ENCODE measurements around the gene EPHB2.

EPHB2 gene

GRCh38 chr1:22677931-22678896, 32.4 kb upstream of the EPHB2 start:
- ATAC-seq (ENCODE audit: low read depth) (no peak), DNase-seq (ENCODE audit: low spot score in 2 of 2) (no peak)
- Mint-ChIP-seq H3K27me3 (peaks cover 9% of the 10 kb centered on the region), H3K9me3 (no peaks in the 10 kb centered on the region), H3K4me1 (no peaks in the 10 kb centered on the region), H3K36me3 (no peaks in the 10 kb centered on the region), H3K27ac (no peak overlapping the region), H3K4me3 (no peak overlapping the region)

GRCh38 chr1:22680726-22681125, 29.9 kb upstream of the EPHB2 start:
- H3K36me3 Mint-ChIP-seq: no peaks in the 10 kb centered on the region
- H3K9me3 Mint-ChIP-seq: no peaks in the 10 kb centered on the region
- DNase-seq (ENCODE audit: low spot score in 2 of 2): no peak
- no peak overlapping the region for H3K27ac Mint-ChIP-seq
- H3K4me1 Mint-ChIP-seq: no peaks in the 10 kb centered on the region
- peaks cover 14% of the 10 kb centered on the region for H3K27me3 Mint-ChIP-seq
- no peak for ATAC-seq (ENCODE audit: low read depth)
- no peak overlapping the region for H3K4me3 Mint-ChIP-seq

GRCh38 chr1:22681556-22682276, 28.9 kb upstream of the EPHB2 start:
- Mint-ChIP-seq H3K27ac (no peak overlapping the region), H3K9me3 (no peaks in the 10 kb centered on the region)

GRCh38 chr1:22683547-22683946, 27.1 kb upstream of the EPHB2 start:
- Mint-ChIP-seq H3K27me3 (peaks cover 23% of the 10 kb centered on the region), H3K9me3 (no peaks in the 10 kb centered on the region), H3K4me1 (no peaks in the 10 kb centered on the region), H3K36me3 (no peaks in the 10 kb centered on the region), H3K27ac (no peak overlapping the region), H3K4me3 (no peak overlapping the region)
- ATAC-seq (ENCODE audit: low read depth) (no peak), DNase-seq (ENCODE audit: low spot score in 2 of 2) (no peak)

More at GRCh38 chr1:22681556-22682276, 28.9 kb upstream of the EPHB2 start:
- Mint-ChIP-seq H3K36me3 (no peaks in the 10 kb centered on the region), H3K4me3 (no peak overlapping the region), H3K4me1 (no peaks in the 10 kb centered on the region), H3K27me3 (peaks cover 17% of the 10 kb centered on the region)
- ATAC-seq (ENCODE audit: low read depth): no peak
- DNase-seq (ENCODE audit: low spot score in 2 of 2): no peak

GRCh38 chr1:22685591-22686059, 25.0 kb upstream of the EPHB2 start:
- ATAC-seq (ENCODE audit: low read depth) (no peak), DNase-seq (ENCODE audit: low spot score in 2 of 2) (no peak)
- Mint-ChIP-seq H3K27ac (no peak overlapping the region), H3K4me1 (no peaks in the 10 kb centered on the region), H3K4me3 (no peak overlapping the region), H3K27me3 (peaks cover 25% of the 10 kb centered on the region), H3K36me3 (no peaks in the 10 kb centered on the region), H3K9me3 (no peaks in the 10 kb centered on the region)

- Mint-ChIP-seq H3K27ac (no peak overlapping the region), H3K27me3 (peaks cover 26% of the 10 kb centered on the region), H3K9me3 (no peaks in the 10 kb centered on the region), H3K4me3 (no peak overlapping the region), H3K36me3 (no peaks in the 10 kb centered on the region), H3K4me1 (no peaks in the 10 kb centered on the region)
- no peak for DNase-seq (ENCODE audit: low spot score in 2 of 2)
- no peak for ATAC-seq (ENCODE audit: low read depth)
Observed at GRCh38 chr1:22687191-22687590, 23.4 kb upstream of the EPHB2 start.

GRCh38 chr1:22688466-22688865, 22.2 kb upstream of the EPHB2 start:
- DNase-seq (ENCODE audit: low spot score in 2 of 2) (no peak), ATAC-seq (ENCODE audit: low read depth) (no peak)
- Mint-ChIP-seq H3K9me3 (no peaks in the 10 kb centered on the region), H3K27me3 (peaks cover 28% of the 10 kb centered on the region), H3K27ac (no peak overlapping the region), H3K4me3 (no peak overlapping the region), H3K36me3 (no peaks in the 10 kb centered on the region), H3K4me1 (no peaks in the 10 kb centered on the region)

GRCh38 chr1:22689505-22689904, 21.1 kb upstream of the EPHB2 start:
- no peaks in the 10 kb centered on the region for H3K4me1 Mint-ChIP-seq
- H3K4me3 Mint-ChIP-seq: no peak overlapping the region
- DNase-seq (ENCODE audit: low spot score in 2 of 2) (no peak), ATAC-seq (ENCODE audit: low read depth) (no peak)
- peaks cover 19% of the 10 kb centered on the region for H3K27me3 Mint-ChIP-seq
- no peak overlapping the region for H3K27ac Mint-ChIP-seq
- no peaks in the 10 kb centered on the region for H3K36me3 Mint-ChIP-seq
- no peaks in the 10 kb centered on the region for H3K9me3 Mint-ChIP-seq

- ATAC-seq (ENCODE audit: low read depth): no peak
- Mint-ChIP-seq H3K36me3 (no peaks in the 10 kb centered on the region), H3K9me3 (no peaks in the 10 kb centered on the region), H3K4me1 (no peaks in the 10 kb centered on the region), H3K27ac (no peak overlapping the region), H3K4me3 (no peak overlapping the region), H3K27me3 (peaks cover 15% of the 10 kb centered on the region)
- no peak for DNase-seq (ENCODE audit: low spot score in 2 of 2)
Observed at GRCh38 chr1:22691031-22691753, 19.4 kb upstream of the EPHB2 start.

GRCh38 chr1:22694172-22694571, 16.5 kb upstream of the EPHB2 start:
- Mint-ChIP-seq H3K36me3 (no peaks in the 10 kb centered on the region), H3K27ac (no peak overlapping the region), H3K4me1 (no peaks in the 10 kb centered on the region), H3K27me3 (peaks cover 13% of the 10 kb centered on the region), H3K9me3 (no peaks in the 10 kb centered on the region), H3K4me3 (no peak overlapping the region)
- DNase-seq (ENCODE audit: low spot score in 2 of 2): no peak
- no peak for ATAC-seq (ENCODE audit: low read depth)

GRCh38 chr1:22696610-22697009, 14.0 kb upstream of the EPHB2 start:
- Mint-ChIP-seq H3K36me3 (no peaks in the 10 kb centered on the region), H3K9me3 (no peaks in the 10 kb centered on the region), H3K4me3 (no peak overlapping the region), H3K27ac (no peak overlapping the region), H3K4me1 (no peaks in the 10 kb centered on the region), H3K27me3 (peaks cover 12% of the 10 kb centered on the region)
- DNase-seq (ENCODE audit: low spot score in 2 of 2) (no peak), ATAC-seq (ENCODE audit: low read depth) (no peak)

- no peak overlapping the region for H3K4me3 Mint-ChIP-seq
- ATAC-seq (ENCODE audit: low read depth): no peak
- peaks cover 14% of the 10 kb centered on the region for H3K27me3 Mint-ChIP-seq
- no peak for DNase-seq (ENCODE audit: low spot score in 2 of 2)
- H3K27ac Mint-ChIP-seq: no peak overlapping the region
- H3K9me3 Mint-ChIP-seq: no peaks in the 10 kb centered on the region
- H3K36me3 Mint-ChIP-seq: no peaks in the 10 kb centered on the region
- H3K4me1 Mint-ChIP-seq: no peaks in the 10 kb centered on the region
Observed at GRCh38 chr1:22697980-22698379, 12.7 kb upstream of the EPHB2 start.

GRCh38 chr1:22699681-22700520, 10.7 kb upstream of the EPHB2 start:
- ATAC-seq (ENCODE audit: low read depth) (no peak), DNase-seq (ENCODE audit: low spot score in 2 of 2) (no peak)
- no peak overlapping the region for H3K27ac Mint-ChIP-seq
- H3K4me3 Mint-ChIP-seq: no peak overlapping the region
- H3K36me3 Mint-ChIP-seq: no peaks in the 10 kb centered on the region
- no peaks in the 10 kb centered on the region for H3K4me1 Mint-ChIP-seq
- no peaks in the 10 kb centered on the region for H3K9me3 Mint-ChIP-seq
- H3K27me3 Mint-ChIP-seq: peaks cover 12% of the 10 kb centered on the region
